Central memory CD4-positive, alpha-beta T cell (primary cell): ENCODE data around the gene ANKRD16.
"Not testable (repeated sequence)": the region's sequence is repeated elsewhere in the genome, so short reads cannot be mapped to it uniquely, and the experiment has no call there.

Experiments used
- DNase-seq: peaks from one replicate; pipeline ENCODE4 v3.0.0; 2022

Gene ANKRD16

DNA sequence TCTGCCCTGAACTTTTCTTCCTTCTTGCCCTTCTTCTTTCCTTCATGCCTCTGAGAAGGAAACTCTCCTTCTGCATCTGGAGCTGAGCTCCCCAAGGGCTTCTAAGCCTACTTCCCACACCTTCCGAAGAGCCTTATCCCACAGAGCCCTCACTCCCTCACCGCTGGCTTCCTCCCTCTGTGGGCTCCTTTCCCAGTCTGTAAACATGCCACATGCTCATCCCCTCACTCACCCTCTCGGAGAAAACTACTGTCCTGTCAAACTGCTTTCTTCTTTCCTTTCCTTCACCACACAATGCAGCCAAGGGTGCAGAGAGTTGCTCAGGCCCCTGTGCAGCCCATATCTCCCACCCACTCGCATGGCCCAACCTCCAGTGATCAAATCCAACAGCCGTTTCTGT, 18.1 kb downstream of the ANKRD16 start:
- no peak for DNase-seq

DNA sequence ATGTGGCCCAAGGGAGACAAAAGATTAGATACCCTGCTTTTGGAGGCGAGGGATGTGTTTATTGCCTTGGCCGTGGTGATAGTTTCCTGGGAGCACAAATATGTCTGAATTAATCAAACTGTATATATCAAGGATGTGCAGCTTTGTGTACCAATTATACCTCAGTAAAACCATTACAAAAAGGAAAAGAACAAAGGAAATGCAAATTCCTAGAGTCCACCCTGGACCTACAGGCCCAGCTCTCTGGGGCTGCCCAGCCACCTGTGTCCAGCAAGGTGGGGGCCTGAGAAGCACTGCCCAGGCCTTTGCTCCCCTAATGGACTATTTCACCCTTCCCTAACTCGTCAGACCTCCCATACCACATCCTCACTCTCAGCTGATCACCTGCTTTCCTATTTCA, 20.5 kb downstream of the ANKRD16 start:
- no peak for DNase-seq

GRCh38 chr10:5868383-5868782, 21.3 kb downstream of the ANKRD16 start:
- not testable (repeated sequence) for DNase-seq

DNA sequence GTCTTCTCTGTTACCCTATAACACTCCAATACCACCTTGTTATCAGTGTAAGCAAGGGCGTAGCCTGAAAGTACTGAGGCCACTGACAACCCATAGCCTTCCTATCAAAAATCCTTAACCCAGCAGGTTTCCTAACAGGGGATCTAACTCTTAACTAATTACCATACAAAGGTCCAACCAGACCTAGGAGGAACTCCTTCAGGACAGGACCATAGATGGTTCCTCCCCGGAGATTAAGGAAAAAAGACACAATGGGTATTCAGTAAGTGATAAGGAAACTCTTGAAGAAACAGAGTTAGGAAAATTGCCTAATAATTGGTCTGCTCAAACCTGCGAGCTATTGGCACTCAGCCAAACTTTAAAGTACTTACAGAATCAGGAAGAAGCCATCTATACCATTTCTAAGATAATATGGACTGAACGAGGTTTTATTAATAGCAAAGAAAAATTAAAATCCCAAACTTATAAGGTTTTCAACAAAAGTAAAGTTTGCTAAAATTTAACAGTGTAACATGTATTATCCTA, 22.5 kb downstream of the ANKRD16 start:
- not testable (repeated sequence) for DNase-seq

DNA sequence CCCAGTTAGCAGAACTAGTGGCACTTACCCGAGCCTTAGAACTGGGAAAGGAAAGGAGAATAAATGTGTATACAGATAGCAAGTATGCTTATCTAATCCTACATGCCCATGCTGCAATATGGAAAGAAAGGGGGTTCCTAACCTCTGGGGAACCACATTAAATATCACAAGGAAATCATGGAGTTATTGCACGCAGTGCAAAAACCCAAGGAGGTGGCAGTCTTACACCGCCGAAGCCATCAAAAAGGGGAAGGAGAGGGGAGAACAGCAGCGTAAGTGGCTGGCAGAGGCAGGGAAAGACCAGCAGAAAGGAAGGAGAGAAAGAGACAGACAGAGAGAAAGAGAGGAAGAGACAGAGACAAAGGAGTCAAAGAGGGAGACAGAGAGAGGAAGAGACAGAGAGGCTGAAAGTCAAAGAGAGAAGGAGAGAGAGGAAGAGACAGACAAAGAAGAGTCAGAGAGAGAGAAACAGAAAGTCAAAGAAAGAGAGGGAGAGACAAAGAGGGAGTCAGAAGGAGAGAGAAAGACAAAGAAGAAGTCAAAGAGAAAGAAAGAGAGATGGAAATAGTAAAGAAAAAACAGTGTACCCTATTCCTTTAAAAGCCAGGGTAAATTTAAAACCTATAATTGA, 23.1 kb downstream of the ANKRD16 start:
- not testable (repeated sequence) for DNase-seq

GRCh38 chr10:5862981-5863685, 26.6 kb downstream of the ANKRD16 start:
- DNase-seq: not testable (repeated sequence)

- no peak for DNase-seq
Measured at GRCh38 chr10:5862360-5862961, 27.2 kb downstream of the ANKRD16 start.

- DNase-seq: no peak
Measured at GRCh38 chr10:5860066-5860465, 29.6 kb downstream of the ANKRD16 start.

DNA sequence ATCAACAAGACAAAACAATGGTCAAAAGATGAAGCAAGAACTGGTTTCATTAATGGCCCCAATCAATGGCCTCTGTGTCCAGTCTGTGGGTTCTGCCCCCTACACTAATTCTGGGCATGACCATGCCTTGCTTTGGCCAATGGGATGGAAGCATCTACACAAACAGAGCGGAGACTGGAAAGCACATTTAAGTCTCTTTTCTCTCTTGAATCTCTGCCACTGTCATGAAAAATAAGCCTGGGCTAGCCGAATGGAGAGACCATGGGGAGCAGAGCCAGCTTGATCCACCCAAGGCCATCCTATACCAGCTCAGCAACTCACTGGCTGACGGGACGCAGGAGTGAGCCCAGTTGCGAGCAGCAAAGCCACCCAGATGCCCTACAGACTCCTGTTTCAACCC, 30.9 kb downstream of the ANKRD16 start:
- no peak for DNase-seq

DNA sequence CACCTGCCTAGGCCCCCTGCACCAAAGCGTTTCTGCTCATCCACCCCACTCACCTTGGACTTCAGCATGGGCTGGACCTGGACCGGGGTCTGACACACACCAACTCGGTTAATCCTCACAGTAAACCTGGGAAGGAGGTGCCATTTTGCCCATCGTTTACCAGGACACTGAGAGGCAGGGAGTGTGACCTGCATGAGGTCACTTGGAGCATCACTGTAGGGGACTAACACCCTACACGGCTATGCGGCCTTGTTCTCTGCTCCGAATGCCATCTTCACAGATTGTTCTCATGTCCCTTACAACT, 33.0 kb downstream of the ANKRD16 start:
- DNase-seq: no peak

DNA sequence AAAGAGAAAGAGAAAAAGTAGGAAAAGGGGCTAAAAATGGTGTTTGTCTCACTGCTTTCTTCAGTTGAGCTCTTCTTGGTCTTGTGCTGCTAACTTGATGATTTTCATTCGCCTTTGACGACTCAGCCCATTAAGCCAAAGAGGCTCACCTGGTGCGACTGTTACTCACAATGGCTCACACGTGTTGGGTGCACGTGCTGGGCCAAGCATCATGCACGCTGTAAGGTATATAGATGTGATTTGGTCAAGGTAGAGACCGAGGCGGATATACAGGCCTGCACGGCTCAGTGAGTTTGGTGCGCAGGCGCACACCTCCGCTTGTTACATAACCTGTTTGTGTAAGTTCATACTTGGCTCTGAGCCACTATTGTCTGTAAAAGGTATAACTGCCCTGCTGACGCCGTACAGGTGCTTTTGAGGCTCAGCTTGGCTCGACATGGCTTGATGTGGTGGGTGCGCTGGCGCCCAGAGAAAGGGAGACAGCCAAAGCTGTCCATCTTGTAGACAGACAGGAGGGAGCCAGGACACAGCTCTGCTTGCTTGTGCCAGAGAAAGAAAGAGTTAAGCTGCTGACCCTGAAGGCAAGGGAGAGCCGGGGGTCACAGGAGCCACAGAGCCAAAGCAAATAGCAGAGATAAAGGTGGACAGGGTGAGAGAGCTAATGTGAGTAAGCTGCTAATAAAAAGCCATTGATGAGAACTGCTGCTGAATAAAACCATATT, 33.6 kb downstream of the ANKRD16 start:
- DNase-seq: no peak

DNA sequence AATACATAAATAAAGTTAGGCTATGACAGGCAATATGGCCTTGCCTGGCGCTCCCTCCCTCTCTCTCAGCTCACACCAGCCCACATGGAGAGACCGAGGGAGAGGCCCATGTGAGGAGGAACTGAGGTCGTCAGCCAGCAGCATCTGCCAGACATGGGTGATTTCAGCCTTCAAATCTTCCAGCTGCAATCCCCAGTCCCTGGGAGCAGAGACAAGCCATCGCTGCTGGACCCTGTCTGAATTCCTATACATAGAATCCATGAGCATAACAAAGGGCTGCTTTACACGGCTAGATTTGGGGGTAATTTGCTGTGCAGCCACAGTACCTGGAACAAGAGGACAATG, 35.6 kb downstream of the ANKRD16 start:
- DNase-seq: no peak

- not testable (repeated sequence) for DNase-seq
Measured at GRCh38 chr10:5846667-5847066, 43.0 kb downstream of the ANKRD16 start.

- no peak for DNase-seq
Measured at GRCh38 chr10:5844345-5845055, 45.2 kb downstream of the ANKRD16 start.

DNA sequence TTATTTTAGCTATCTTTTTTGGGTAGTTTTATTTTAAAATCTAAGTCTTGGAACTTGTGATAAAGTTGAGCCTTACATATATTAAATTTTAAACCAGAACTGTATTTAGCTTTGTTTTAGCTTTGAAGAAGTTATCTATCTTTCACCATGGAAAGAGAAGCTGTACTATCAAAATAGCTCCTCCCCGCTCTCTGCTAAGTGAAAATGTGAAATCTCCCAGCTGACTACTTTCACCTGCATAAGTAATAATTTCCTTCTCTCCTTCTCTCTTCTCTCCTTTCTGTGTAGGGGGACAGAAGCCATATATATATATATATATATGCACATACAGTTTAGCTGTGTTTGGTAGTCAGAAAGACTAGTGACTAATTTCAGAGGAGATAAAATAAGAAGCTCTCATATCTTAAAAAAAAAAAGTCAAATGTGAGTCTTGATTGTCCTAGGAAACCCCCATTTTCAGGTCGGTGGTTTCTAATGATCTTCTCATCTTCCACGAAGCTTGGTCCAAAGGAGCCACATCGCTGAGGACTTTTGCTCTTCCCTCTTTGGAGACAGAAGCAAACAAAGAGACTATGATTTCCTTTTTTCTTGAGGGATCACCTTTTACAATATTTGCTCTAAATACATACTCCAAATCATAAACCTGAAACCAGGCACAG, 45.9 kb downstream of the ANKRD16 start:
- no peak for DNase-seq

DNA sequence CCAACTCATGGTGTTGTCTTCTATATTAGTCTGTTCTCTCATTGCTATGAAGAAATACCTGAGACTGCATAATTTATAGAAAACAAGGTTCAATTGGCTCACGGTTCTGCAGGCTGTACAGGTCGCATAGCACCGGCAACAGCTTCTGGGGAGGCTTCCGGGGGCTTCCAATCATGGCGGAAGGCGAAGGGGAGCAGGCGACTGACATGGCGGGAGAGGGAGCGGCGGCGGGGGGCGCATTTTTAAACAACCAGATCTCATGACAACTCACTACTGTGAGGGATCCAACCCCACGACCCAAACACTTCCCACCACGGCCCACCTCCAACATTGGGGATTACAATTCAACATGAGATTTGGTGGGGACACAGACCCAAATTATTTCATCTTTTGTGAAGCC, 47.7 kb downstream of the ANKRD16 start:
- no peak for DNase-seq

- no peak for DNase-seq
Measured at GRCh38 chr10:5840314-5841307, 49.1 kb downstream of the ANKRD16 start.

- not testable (repeated sequence) for DNase-seq
Measured at GRCh38 chr10:5836181-5836580, 53.5 kb downstream of the ANKRD16 start.

DNA sequence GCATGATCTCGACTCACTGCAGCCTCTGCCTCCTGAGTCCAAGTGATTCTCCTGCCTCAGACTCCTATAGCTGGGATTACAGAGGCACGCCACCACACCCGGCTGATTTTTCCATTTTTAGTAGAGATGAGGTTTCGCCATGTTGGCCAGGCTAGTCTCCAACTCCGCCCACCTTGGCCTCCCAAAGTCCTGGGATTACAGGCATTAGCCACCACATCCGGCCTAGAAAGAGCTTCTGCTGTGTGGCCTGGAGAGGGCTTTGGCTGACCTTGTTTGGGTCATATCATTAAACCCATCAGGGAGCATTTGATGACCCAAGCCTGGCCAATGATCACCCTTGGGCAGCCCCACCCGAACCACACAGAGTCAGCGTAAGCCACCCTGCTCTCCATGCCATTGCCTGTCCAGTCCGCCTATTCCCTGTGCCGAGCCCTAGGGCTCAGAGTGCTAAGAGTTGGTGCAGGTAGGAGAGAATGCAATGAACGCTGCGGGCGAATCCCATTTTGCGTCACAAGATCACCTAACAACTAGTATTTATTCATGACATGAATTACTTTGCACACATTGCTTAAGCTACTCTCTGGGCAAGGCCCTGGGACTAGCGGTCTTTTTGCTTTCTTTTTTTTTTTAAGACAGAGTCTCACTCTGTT, 54.1 kb downstream of the ANKRD16 start:
- no peak for DNase-seq

DNA sequence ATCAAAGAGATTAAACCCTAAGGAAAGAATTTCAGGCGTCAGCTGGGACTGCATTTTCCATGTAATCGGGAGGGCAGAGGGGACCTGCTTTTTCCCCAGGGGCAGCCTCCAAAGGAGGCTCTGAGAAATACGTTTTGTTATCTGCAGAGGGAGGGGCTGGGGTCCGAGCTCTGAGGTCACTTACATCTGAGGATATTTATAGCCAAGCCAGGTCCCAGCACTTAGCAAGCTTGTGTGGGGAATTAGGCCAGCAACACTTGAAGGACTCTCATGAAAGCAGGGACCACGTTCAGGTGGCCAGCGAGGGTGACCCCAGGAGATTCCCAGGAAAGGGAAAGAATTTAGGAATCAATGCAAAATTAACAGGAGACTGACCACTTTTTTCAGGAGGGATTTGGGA, 55.9 kb downstream of the ANKRD16 start:
- no peak for DNase-seq

GRCh38 chr10:5832946-5833345, 56.7 kb downstream of the ANKRD16 start:
- no peak for DNase-seq
